ENCODE data around the gene OR11H12. TPM values are rescaled to one million over a fixed set of nuclear protein-coding genes. Genes with fewer than 3 reads are reported as not detected.
A peak's percentile ranks its signal among the peaks of the same experiment; 100 is the strongest.
"Not testable (repeated sequence)": the region's sequence is repeated elsewhere in the genome, so short reads cannot be mapped to it uniquely, and the experiment has no call there.

The OR11H12 gene
- total RNA-seq, result not detected
- not detected for polyA plus RNA-seq

GRCh38 chr14:18600817-18601216, at the start of gene OR11H12:
TSS of gene OR11H12 (plus strand) at chr14:18601117. CDS start at chr14:18601117, 0 bp downstream.
- intact Hi-C loops (cut with DNase I); H3K9me3 ChIP-seq; H3K36me3 ChIP-seq; H3K27me3 ChIP-seq; H3K27ac ChIP-seq; H3K4me1 ChIP-seq; H3K4me3 ChIP-seq; DNase-seq: not testable (repeated sequence)
- WGBS, 2 donors, result no CpG with 5 or more reads among the region's 3 CpGs

GRCh38 chr14:18582908-18583307, 18.0 kb upstream of the OR11H12 start:
- H3K4me3 ChIP-seq; intact Hi-C loops (cut with DNase I); H3K9me3 ChIP-seq; H3K4me1 ChIP-seq; H3K27me3 ChIP-seq; H3K27ac ChIP-seq; H3K36me3 ChIP-seq; DNase-seq: not testable (repeated sequence)
- 77 to 92% methylated on average over 21 to 26 of the region's 31 CpGs for WGBS, 2 donors

GRCh38 chr14:18626610-18627213, 25.8 kb downstream of the OR11H12 start:
- H3K4me3 ChIP-seq; H3K27me3 ChIP-seq; H3K4me1 ChIP-seq; H3K36me3 ChIP-seq; H3K9me3 ChIP-seq; H3K27ac ChIP-seq; intact Hi-C loops (cut with DNase I): not testable (repeated sequence)
- DNase-seq, result peak; percentile 50
- WGBS, 2 donors, result 83 to 90% methylated on average over 7 to 16 of the region's 32 CpGs

- H3K27ac ChIP-seq; H3K36me3 ChIP-seq; H3K4me1 ChIP-seq; H3K27me3 ChIP-seq; intact Hi-C loops (cut with DNase I); H3K4me3 ChIP-seq; DNase-seq; H3K9me3 ChIP-seq: not testable (repeated sequence)
- 38 to 84% methylated on average over 1 to 3 of the region's 11 CpGs for WGBS, 2 donors
These were observed 35.1 kb downstream of the OR11H12 start for GRCh38 chr14:18636066-18636465.

GRCh38 chr14:18638032-18638431, 37.1 kb downstream of the OR11H12 start:
- H3K27me3 ChIP-seq; DNase-seq; H3K27ac ChIP-seq; H3K4me1 ChIP-seq; intact Hi-C loops (cut with DNase I); H3K4me3 ChIP-seq; H3K9me3 ChIP-seq; H3K36me3 ChIP-seq: not testable (repeated sequence)

GRCh38 chr14:18638785-18639184, 37.9 kb downstream of the OR11H12 start:
- intact Hi-C loops (cut with DNase I); DNase-seq; H3K27me3 ChIP-seq; H3K36me3 ChIP-seq; H3K27ac ChIP-seq; H3K9me3 ChIP-seq; H3K4me1 ChIP-seq; H3K4me3 ChIP-seq: not testable (repeated sequence)
- 13 to 22% methylated on average over 2 of the region's 4 CpGs for WGBS, 2 donors

- DNase-seq; H3K4me1 ChIP-seq; intact Hi-C loops (cut with DNase I); H3K27me3 ChIP-seq; H3K27ac ChIP-seq; H3K4me3 ChIP-seq; H3K36me3 ChIP-seq; H3K9me3 ChIP-seq: not testable (repeated sequence)
- 77 to 81% methylated on average over 20 of the region's 45 CpGs for WGBS, 2 donors
These were observed 45.3 kb downstream of the OR11H12 start for GRCh38 chr14:18646075-18646730.

Small RNAs within 50 kb of the gene (small RNA-seq; reads per million reads assigned to genes)
- gene CR383656.6 (0 reads per million in 3 donors), gene CR383656.7 (0 reads per million in 3 donors), gene CR383656.9 (0 reads per million in 3 donors)

Measured in sigmoid colon (tissue), 7 donors.